HEK293 (cell line): ENCODE measurements around the gene TIE1.

Source experiments
- YY1 ChIP-seq: fragments of 450-650 bp; formaldehyde crosslinking; IDR thresholded peaks from 2 replicates; pipeline ENCODE4 v1.5.1; 2018; ENCODE audit warnings: missing biosample characterization, missing genetic modification characterization
- ZBTB20 ChIP-seq: fragments of 450-650 bp; formaldehyde crosslinking; IDR thresholded peaks from 2 replicates; pipeline ENCODE4 v1.5.1; 2016; ENCODE audit warnings: missing biosample characterization, missing genetic modification characterization
- ZNF121 ChIP-seq: fragments of 450-650 bp; formaldehyde crosslinking; IDR thresholded peaks from 2 replicates; pipeline ENCODE4 v1.5.1; 2016; ENCODE audit warnings: missing biosample characterization, missing genetic modification characterization
- ZNF138 ChIP-seq: fragments of 450-650 bp; formaldehyde crosslinking; IDR thresholded peaks from 2 replicates; pipeline ENCODE4 v1.5.1; 2016; ENCODE audit warnings: missing biosample characterization, missing genetic modification characterization, borderline replicate concordance
- ZNF146 ChIP-seq: fragments of 450-650 bp; formaldehyde crosslinking; IDR thresholded peaks from 2 replicates; pipeline ENCODE4 v1.5.1; 2016; ENCODE audit warnings: missing biosample characterization, missing genetic modification characterization
- ZNF155 ChIP-seq: fragments of 450-650 bp; formaldehyde crosslinking; IDR thresholded peaks from 2 replicates; pipeline ENCODE4 v1.5.1; 2016; ENCODE audit warnings: missing biosample characterization, missing genetic modification characterization
- TF ChIP-seq, protein P1 (sequence below): fragments of 450-650 bp; formaldehyde crosslinking; IDR thresholded peaks from 2 replicates; pipeline ENCODE4 v1.5.1; 2016; ENCODE audit warnings: missing biosample characterization, missing genetic modification characterization
- TF ChIP-seq, protein P2 (sequence below): fragments of 450-650 bp; formaldehyde crosslinking; IDR thresholded peaks from 2 replicates; pipeline ENCODE4 v1.5.1; 2016; ENCODE audit warnings: missing biosample characterization, missing genetic modification characterization
- TF ChIP-seq, protein P3 (sequence below): fragments of 450-650 bp; formaldehyde crosslinking; IDR thresholded peaks from 2 replicates; pipeline ENCODE4 v1.5.1; 2016; ENCODE audit warnings: missing biosample characterization, missing genetic modification characterization, borderline replicate concordance
- TF ChIP-seq, protein P4 (sequence below): fragments of 450-650 bp; formaldehyde crosslinking; IDR thresholded peaks from 2 replicates; pipeline ENCODE4 v1.5.1; 2016; ENCODE audit warnings: missing biosample characterization, missing genetic modification characterization, low read depth

DNA sequence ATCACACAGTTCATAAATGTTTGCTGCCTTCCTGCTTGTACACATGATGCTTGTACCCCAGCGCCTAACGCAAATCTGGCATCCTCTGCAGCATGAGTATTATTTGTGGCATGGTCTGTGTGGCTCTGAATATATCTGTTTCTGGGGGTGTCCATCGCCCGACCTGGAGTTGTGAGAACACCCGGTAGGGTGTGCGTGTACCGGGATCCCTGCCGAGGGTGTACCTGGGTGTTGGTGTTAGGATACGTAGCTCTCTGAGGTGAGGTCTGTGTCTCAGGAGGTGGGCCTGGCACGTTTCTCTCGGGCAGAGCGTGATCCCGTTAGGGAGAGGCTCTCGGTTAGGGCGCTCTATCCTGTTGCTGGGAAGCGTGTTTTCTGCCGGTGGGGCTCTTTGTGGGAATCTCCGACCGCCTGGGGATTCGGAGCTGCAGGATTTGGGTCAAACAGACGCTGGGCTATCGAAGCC lies 47.6 kb downstream of the TIE1 start:
- TF ChIP-seq, protein P1, sequence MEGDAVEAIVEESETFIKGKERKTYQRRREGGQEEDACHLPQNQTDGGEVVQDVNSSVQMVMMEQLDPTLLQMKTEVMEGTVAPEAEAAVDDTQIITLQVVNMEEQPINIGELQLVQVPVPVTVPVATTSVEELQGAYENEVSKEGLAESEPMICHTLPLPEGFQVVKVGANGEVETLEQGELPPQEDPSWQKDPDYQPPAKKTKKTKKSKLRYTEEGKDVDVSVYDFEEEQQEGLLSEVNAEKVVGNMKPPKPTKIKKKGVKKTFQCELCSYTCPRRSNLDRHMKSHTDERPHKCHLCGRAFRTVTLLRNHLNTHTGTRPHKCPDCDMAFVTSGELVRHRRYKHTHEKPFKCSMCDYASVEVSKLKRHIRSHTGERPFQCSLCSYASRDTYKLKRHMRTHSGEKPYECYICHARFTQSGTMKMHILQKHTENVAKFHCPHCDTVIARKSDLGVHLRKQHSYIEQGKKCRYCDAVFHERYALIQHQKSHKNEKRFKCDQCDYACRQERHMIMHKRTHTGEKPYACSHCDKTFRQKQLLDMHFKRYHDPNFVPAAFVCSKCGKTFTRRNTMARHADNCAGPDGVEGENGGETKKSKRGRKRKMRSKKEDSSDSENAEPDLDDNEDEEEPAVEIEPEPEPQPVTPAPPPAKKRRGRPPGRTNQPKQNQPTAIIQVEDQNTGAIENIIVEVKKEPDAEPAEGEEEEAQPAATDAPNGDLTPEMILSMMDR, result no peak
- TF ChIP-seq ZBTB20 (tag by site-specific recombination), result no peak
- TF ChIP-seq YY1 (tag by site-specific recombination), result no peak
- TF ChIP-seq, protein P2, sequence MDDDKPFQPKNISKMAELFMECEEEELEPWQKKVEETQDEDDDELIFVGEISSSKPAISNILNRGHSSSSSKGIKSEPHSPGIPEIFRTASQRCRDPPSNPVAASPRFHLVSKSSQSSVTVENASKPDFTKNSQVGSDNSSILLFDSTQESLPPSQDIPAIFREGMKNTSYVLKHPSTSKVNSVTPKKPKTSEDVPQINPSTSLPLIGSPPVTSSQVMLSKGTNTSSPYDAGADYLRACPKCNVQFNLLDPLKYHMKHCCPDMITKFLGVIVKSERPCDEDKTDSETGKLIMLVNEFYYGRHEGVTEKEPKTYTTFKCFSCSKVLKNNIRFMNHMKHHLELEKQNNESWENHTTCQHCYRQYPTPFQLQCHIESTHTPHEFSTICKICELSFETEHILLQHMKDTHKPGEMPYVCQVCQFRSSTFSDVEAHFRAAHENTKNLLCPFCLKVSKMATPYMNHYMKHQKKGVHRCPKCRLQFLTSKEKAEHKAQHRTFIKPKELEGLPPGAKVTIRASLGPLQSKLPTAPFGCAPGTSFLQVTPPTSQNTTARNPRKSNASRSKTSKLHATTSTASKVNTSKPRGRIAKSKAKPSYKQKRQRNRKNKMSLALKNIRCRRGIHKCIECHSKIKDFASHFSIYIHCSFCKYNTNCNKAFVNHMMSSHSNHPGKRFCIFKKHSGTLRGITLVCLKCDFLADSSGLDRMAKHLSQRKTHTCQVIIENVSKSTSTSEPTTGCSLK (tag by site-specific recombination), result no peak
- TF ChIP-seq ZNF155 (tag by site-specific recombination), result no peak
- TF ChIP-seq, protein P3, sequence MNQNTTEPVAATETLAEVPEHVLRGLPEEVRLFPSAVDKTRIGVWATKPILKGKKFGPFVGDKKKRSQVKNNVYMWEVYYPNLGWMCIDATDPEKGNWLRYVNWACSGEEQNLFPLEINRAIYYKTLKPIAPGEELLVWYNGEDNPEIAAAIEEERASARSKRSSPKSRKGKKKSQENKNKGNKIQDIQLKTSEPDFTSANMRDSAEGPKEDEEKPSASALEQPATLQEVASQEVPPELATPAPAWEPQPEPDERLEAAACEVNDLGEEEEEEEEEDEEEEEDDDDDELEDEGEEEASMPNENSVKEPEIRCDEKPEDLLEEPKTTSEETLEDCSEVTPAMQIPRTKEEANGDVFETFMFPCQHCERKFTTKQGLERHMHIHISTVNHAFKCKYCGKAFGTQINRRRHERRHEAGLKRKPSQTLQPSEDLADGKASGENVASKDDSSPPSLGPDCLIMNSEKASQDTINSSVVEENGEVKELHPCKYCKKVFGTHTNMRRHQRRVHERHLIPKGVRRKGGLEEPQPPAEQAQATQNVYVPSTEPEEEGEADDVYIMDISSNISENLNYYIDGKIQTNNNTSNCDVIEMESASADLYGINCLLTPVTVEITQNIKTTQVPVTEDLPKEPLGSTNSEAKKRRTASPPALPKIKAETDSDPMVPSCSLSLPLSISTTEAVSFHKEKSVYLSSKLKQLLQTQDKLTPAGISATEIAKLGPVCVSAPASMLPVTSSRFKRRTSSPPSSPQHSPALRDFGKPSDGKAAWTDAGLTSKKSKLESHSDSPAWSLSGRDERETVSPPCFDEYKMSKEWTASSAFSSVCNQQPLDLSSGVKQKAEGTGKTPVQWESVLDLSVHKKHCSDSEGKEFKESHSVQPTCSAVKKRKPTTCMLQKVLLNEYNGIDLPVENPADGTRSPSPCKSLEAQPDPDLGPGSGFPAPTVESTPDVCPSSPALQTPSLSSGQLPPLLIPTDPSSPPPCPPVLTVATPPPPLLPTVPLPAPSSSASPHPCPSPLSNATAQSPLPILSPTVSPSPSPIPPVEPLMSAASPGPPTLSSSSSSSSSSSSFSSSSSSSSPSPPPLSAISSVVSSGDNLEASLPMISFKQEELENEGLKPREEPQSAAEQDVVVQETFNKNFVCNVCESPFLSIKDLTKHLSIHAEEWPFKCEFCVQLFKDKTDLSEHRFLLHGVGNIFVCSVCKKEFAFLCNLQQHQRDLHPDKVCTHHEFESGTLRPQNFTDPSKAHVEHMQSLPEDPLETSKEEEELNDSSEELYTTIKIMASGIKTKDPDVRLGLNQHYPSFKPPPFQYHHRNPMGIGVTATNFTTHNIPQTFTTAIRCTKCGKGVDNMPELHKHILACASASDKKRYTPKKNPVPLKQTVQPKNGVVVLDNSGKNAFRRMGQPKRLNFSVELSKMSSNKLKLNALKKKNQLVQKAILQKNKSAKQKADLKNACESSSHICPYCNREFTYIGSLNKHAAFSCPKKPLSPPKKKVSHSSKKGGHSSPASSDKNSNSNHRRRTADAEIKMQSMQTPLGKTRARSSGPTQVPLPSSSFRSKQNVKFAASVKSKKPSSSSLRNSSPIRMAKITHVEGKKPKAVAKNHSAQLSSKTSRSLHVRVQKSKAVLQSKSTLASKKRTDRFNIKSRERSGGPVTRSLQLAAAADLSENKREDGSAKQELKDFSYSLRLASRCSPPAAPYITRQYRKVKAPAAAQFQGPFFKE (tag by site-specific recombination), result no peak
- TF ChIP-seq ZNF146 (tag by site-specific recombination), result no peak
- TF ChIP-seq, protein P4, sequence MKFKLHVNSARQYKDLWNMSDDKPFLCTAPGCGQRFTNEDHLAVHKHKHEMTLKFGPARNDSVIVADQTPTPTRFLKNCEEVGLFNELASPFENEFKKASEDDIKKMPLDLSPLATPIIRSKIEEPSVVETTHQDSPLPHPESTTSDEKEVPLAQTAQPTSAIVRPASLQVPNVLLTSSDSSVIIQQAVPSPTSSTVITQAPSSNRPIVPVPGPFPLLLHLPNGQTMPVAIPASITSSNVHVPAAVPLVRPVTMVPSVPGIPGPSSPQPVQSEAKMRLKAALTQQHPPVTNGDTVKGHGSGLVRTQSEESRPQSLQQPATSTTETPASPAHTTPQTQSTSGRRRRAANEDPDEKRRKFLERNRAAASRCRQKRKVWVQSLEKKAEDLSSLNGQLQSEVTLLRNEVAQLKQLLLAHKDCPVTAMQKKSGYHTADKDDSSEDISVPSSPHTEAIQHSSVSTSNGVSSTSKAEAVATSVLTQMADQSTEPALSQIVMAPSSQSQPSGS (tag by site-specific recombination), result no peak
- TF ChIP-seq ZNF121, result no peak
- no peak for TF ChIP-seq ZNF138 (tag by site-specific recombination)
